Activated B cell treated with CpG ODN at 0.5 μM for 24 hours (primary cell): ENCODE results near the gene IFNA6. TPM values are rescaled to one million over a fixed set of nuclear protein-coding genes. Genes with fewer than 3 reads are reported as not detected.

Experiments
- ATAC-seq: fragments of 200-7000 bp; cut with Tn5 transposase; one replicate; pipeline ENCODE4 v1.10.0; 2021; ENCODE audit warnings: low read depth, mild to moderate bottlenecking, moderate library complexity
- CTCF ChIA-PET: fragments of 350-600 bp; sonication (Branson Sonifier 250); formaldehyde crosslinking; loops from one replicate; lab custom pipeline; 2021; ENCODE audit warnings: antibody characterized with exemption; lab: Charles Lee
- POLR2A ChIA-PET: fragments of 350-600 bp; sonication (Branson Sonifier 250); formaldehyde crosslinking; loops from one replicate; lab custom pipeline; 2021; ENCODE audit warnings: antibody characterized with exemption; lab: Charles Lee
- DNase-seq: peaks from one replicate; pipeline ENCODE4 v3.0.0; 2022
- H3K27ac Mint-ChIP-seq: one replicate; pipeline ENCODE4 v1.8.0; 2020; ENCODE audit warnings: mixed read lengths
- H3K27me3 Mint-ChIP-seq: one replicate; pipeline ENCODE4 v1.8.0; 2021; ENCODE audit warnings: mixed read lengths
- H3K36me3 Mint-ChIP-seq: one replicate; pipeline ENCODE4 v1.8.0; 2021; ENCODE audit warnings: low read depth, mixed read lengths
- H3K4me1 Mint-ChIP-seq: one replicate; pipeline ENCODE4 v1.8.0; 2021; ENCODE audit warnings: mixed read lengths
- H3K4me3 Mint-ChIP-seq: one replicate; pipeline ENCODE4 v1.8.0; 2020; ENCODE audit warnings: mild to moderate bottlenecking, mixed read lengths
- H3K9me3 Mint-ChIP-seq: one replicate; pipeline ENCODE4 v1.8.0; 2020; ENCODE audit warnings: mixed read lengths
- CTCF ChIP-seq: fragments of 200-600 bp; IDR thresholded peaks from one replicate; pipeline ENCODE4 v1.8.0; 2022; ENCODE audit warnings: antibody characterized with exemption, mild to moderate bottlenecking
- intact Hi-C: fragments of 100-400 bp; cut with micrococcal nuclease; formaldehyde crosslinking; loops from one replicate; pipeline ENCODE4 v1.15.1; 2024
- total RNA-seq: library from RNA; stranded (reverse); gene quantifications from 2 replicates; pipeline ENCODE4 v1.2.3, GENCODE V29; 2022

IFNA6 gene
- total RNA-seq, 1 donor from 2014 or later = not detected

DNA sequence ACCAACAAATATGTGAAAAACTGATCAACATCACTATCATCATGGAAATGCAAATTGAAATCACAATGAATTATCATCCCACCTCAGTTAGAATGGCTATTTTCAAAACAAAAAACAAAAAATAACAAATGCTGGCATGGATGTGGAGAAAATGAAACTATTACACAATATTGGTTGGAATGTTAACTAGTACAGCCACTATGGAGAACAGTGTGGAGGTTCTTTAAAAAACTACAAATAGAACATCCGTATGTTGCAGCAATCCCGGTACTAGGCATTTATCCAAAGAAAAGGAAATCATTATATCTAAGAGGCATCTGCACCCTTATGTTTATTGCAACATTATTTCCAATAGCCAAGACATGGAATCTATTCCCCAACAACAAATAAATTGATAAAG lies 36.5 kb downstream of the IFNA6 start:
- TF ChIP-seq CTCF = no peak
- ChIA-PET POLR2A (no interaction called here), CTCF (interaction anchor here (1.0 kb wide), 1 partner anchor 12 kb away, joined by 4 read pairs; no protein-coding TSS in a partner anchor)
- H3K27me3 Mint-ChIP-seq = peaks cover 4% of the 10 kb centered on the region
- no peak for DNase-seq
- H3K9me3 Mint-ChIP-seq = no peaks in the 10 kb centered on the region
- H3K36me3 Mint-ChIP-seq = no peaks in the 10 kb centered on the region
- intact Hi-C loops = no loop called here
- ATAC-seq = no peak
- H3K27ac Mint-ChIP-seq = no peak overlapping the region
- no peaks in the 10 kb centered on the region for H3K4me1 Mint-ChIP-seq
- H3K4me3 Mint-ChIP-seq = no peak overlapping the region

- peaks cover 10% of the 10 kb centered on the region for H3K27me3 Mint-ChIP-seq
- POLR2A ChIA-PET = no interaction called here
- no peak overlapping the region for H3K27ac Mint-ChIP-seq
- H3K9me3 Mint-ChIP-seq = no peaks in the 10 kb centered on the region
- ATAC-seq (no peak), DNase-seq (no peak)
- CTCF ChIA-PET = interaction anchor here (0.8 to 2.3 kb wide), 2 partner anchors 14 to 84 kb away, joined by 3 to 5 read pairs; no protein-coding TSS in a partner anchor
- no peak for TF ChIP-seq CTCF
- no peak overlapping the region for H3K4me3 Mint-ChIP-seq
- H3K36me3 Mint-ChIP-seq = no peaks in the 10 kb centered on the region
- intact Hi-C loops = no loop called here
- H3K4me1 Mint-ChIP-seq = no peaks in the 10 kb centered on the region
These were observed 38.8 kb downstream of the IFNA6 start for GRCh38 chr9:21311889-21312288.

- CTCF ChIA-PET = no interaction called here
These were observed 45.5 kb downstream of the IFNA6 start, which contains the start of gene IFNA5 for GRCh38 chr9:21305213-21305612. Gene IFNA5 (minus strand): TSS chr9:21305313. CDS start chr9:21305256, 57 bp downstream.

More at GRCh38 chr9:21305213-21305612, 45.5 kb downstream of the IFNA6 start, which contains the start of gene IFNA5:
- intact Hi-C loops = no loop called here
- H3K27me3 Mint-ChIP-seq = peaks cover 33% of the 10 kb centered on the region
- H3K4me1 Mint-ChIP-seq = no peaks in the 10 kb centered on the region
- no peak for TF ChIP-seq CTCF
- POLR2A ChIA-PET = no interaction called here
- H3K4me3 Mint-ChIP-seq = no peak within 1 kb of the TSS
- H3K9me3 Mint-ChIP-seq = no peaks in the 10 kb centered on the region
- no peak within 1 kb of the TSS for H3K27ac Mint-ChIP-seq
- ATAC-seq (no peak), DNase-seq (no peak)
- H3K36me3 Mint-ChIP-seq = no peaks in the 10 kb centered on the region

Other genes starting within 250 kb of the IFNA6 start
- not detected in 2 replicates for gene IFNW1, start 209.1 kb downstream of the IFNA6 start, total RNA-seq
- gene IFNA21, start 184.2 kb downstream of the IFNA6 start, total RNA-seq = not detected in 2 replicates
- gene IFNA4, start 163.3 kb downstream of the IFNA6 start, total RNA-seq = not detected in 2 replicates
- gene IFNA7, start 148.7 kb downstream of the IFNA6 start, total RNA-seq = not detected in 2 replicates
- gene IFNA10, start 143.7 kb downstream of the IFNA6 start, total RNA-seq = not detected in 2 replicates
- not detected in 2 replicates for gene IFNA16, start 133.6 kb downstream of the IFNA6 start, total RNA-seq
- gene IFNA17, start 122.7 kb downstream of the IFNA6 start, total RNA-seq = not detected in 2 replicates
- gene IFNA14, start 110.9 kb downstream of the IFNA6 start, total RNA-seq = not detected in 2 replicates
- gene IFNA5, start 45.6 kb downstream of the IFNA6 start, total RNA-seq = not detected in 2 replicates
- 13.1 and 13.8 TPM in 2 replicates for gene KLHL9, start 15.5 kb downstream of the IFNA6 start, total RNA-seq
- not detected in 2 replicates for gene IFNA13, start 17.2 kb upstream of the IFNA6 start, total RNA-seq
- not detected in 2 replicates for gene IFNA2, start 34.5 kb upstream of the IFNA6 start, total RNA-seq
- not detected in 2 replicates for gene IFNA8, start 58.2 kb upstream of the IFNA6 start, total RNA-seq
- gene IFNA1, start 89.6 kb upstream of the IFNA6 start, total RNA-seq = not detected in 2 replicates
- gene IFNE, start 131.4 kb upstream of the IFNA6 start, total RNA-seq = not detected in 2 replicates